ENCODE results near the gene KRT72. TPM values are rescaled to one million over a fixed set of nuclear protein-coding genes. Genes with fewer than 3 reads are reported as not detected.

KRT72 gene
- total and polyA plus RNA-seq, 2 donors (not counting 3 experiments of a cell fraction or from before 2014, with no cell fraction given): not detected

GRCh38 chr12:52540531-52540930, 60.7 kb downstream of the KRT72 start:
- H2AFZ ChIP-seq (ENCODE audit: low read depth, low read length): no peak overlapping the region
- no peaks in the 10 kb centered on the region for H3K36me3 ChIP-seq (ENCODE audit: control insufficient read depth in 2 of 2, extremely low read depth in 1 of 2, insufficient read depth in 2 of 2, low read length in 2 of 2)
- H3K79me2 ChIP-seq (ENCODE audit: control insufficient read depth, insufficient read depth, low read length): no peaks in the 10 kb centered on the region
- CTCF ChIA-PET: no interaction called here
- dilution Hi-C loops (cut with MboI; ENCODE audit: extremely low pct_ligation_motif_present, low sequenced_read_pairs) (no loop called here), intact Hi-C loops (cut with micrococcal nuclease) (no loop called here)
- DNase-seq (ENCODE audit: low read depth, low spot score): no peak
- no TSS peak for BruUV-seq (replicated peaks)
- FAIRE-seq: no peak
- H3K4me1 ChIP-seq (ENCODE audit: control insufficient read depth, extremely low read depth, insufficient read depth, low read length): no peaks in the 10 kb centered on the region
- H4K20me1 ChIP-seq (replicated peaks; ENCODE audit: control insufficient read depth, extremely low read depth, insufficient read depth, low read length): no peaks in the 10 kb centered on the region
- no peak overlapping the region for H3K9ac ChIP-seq (replicated peaks; ENCODE audit: extremely low read depth, insufficient read depth, low read length)
- POLR2A ChIA-PET: no interaction called here
- no peak overlapping the region for H3K4me2 ChIP-seq (ENCODE audit: insufficient read depth, low read length)
- no peaks in the 10 kb centered on the region for H3K9me1 ChIP-seq (replicated peaks; ENCODE audit: control insufficient read depth, extremely low read depth, insufficient read depth, low read length)
- H3K27me3 ChIP-seq (ENCODE audit: control insufficient read depth in 2 of 2, insufficient read depth in 2 of 2, low read length in 2 of 2): no peaks in the 10 kb centered on the region
- H3K9me3 ChIP-seq (replicated peaks; ENCODE audit: control insufficient read depth, insufficient read depth, low read length): no peaks in the 10 kb centered on the region
- H3K27ac ChIP-seq (ENCODE audit: insufficient read depth, low read depth, low read length): no peak overlapping the region
- no peak for TF ChIP-seq POLR2AphosphoS5 (IDR thresholded peaks at IDR 0.05; ENCODE audit: insufficient read depth, low read depth, low read length)
- no peak for TF ChIP-seq FOS (IDR thresholded peaks at IDR 0.05; ENCODE audit: borderline replicate concordance, insufficient read depth, low read length)
- TF ChIP-seq GATA2 (IDR thresholded peaks at IDR 0.05; ENCODE audit: insufficient read depth, insufficient read length, low read depth, low read length): no peak
- no peak for TF ChIP-seq MYC (IDR thresholded peaks at IDR 0.05; ENCODE audit: low read depth, low read length)
- TF ChIP-seq JUN (IDR thresholded peaks at IDR 0.05; ENCODE audit: borderline replicate concordance, insufficient read depth, insufficient read length, low read depth): no peak
- no peak for TF ChIP-seq EZH2 (IDR thresholded peaks at IDR 0.05; ENCODE audit: borderline replicate concordance, low read depth, low read length, severe bottlenecking)
- no peak for TF ChIP-seq CTCF (IDR thresholded peaks at IDR 0.05; ENCODE audit: extremely low read depth in 1 of 2, insufficient read depth in 1 of 2, low read depth in 1 of 2, low read length in 2 of 2)
- TF ChIP-seq, protein P1, sequence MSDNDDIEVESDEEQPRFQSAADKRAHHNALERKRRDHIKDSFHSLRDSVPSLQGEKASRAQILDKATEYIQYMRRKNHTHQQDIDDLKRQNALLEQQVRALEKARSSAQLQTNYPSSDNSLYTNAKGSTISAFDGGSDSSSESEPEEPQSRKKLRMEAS (IDR thresholded peaks at IDR 0.05; ENCODE audit: insufficient read depth, insufficient read length): no peak
- TF ChIP-seq POLR2A (IDR thresholded peaks at IDR 0.05; ENCODE audit: low read depth, low read length): no peak
- H3K4me3 ChIP-seq (replicated peaks in 1 of 3; ENCODE audit: insufficient read depth in 1 of 3, low read depth in 1 of 3, low read length in 3 of 3): no peak overlapping the region
